Epithelial cell of proximal tubule (primary cell): Measurements from ENCODE around the gene ZNF486. TPM values are rescaled to one million over a fixed set of nuclear protein-coding genes. Genes with fewer than 3 reads are reported as not detected.
"Not testable (repeated sequence)": the region's sequence is repeated elsewhere in the genome, so short reads cannot be mapped to it uniquely, and the experiment has no call there.

ENCODE experiments used
- DNase-seq: peaks from one replicate; pipeline ENCODE4 v3.0.0-alpha.2; 2011; ENCODE audit warnings: low read depth
- H3K4me3 ChIP-seq: 2 replicates; pipeline ENCODE4 v1.5.1; 2011; ENCODE audit warnings: low read depth, mild to moderate bottlenecking, low read length
- CTCF ChIP-seq: conservative IDR thresholded peaks from 2 replicates; pipeline ENCODE4 v1.5.1; 2012; ENCODE audit warnings: low read depth, mild to moderate bottlenecking, low read length
- total RNA-seq: library from RNA; depleted of rRNA; stranded (reverse); fragments of >200 nt; gene quantifications from 2 replicates; pipeline ENCODE4 v1.2.3, GENCODE V29; 2015

The ZNF486 gene
- 14.9 and 16.0 TPM in 2 replicates for total RNA-seq

- peak within 1 kb of the TSS; percentile 62 for H3K4me3 ChIP-seq
- peak; percentile 63 for DNase-seq
- TF ChIP-seq CTCF: no peak
Observed at GRCh38 chr19:20167020-20167644, at the start of gene ZNF486. ZNF486 (plus strand) TSS chr19:20167214; CDS start chr19:20167331, 117 bp downstream.

GRCh38 chr19:20118064-20118839, 48.8 kb upstream of the ZNF486 start:
- DNase-seq, H3K4me3 ChIP-seq: not testable (repeated sequence)

GRCh38 chr19:20124879-20125278, 42.1 kb upstream of the ZNF486 start:
- no peak for DNase-seq
- H3K4me3 ChIP-seq: no peak overlapping the region
- no peak for TF ChIP-seq CTCF

- not testable (repeated sequence) for H3K4me3 ChIP-seq, DNase-seq
Observed at GRCh38 chr19:20132933-20133332, 34.1 kb upstream of the ZNF486 start.

- not testable (repeated sequence) for DNase-seq, H3K4me3 ChIP-seq
Observed at GRCh38 chr19:20137714-20138113, 29.3 kb upstream of the ZNF486 start.

GRCh38 chr19:20151617-20152145, 15.3 kb upstream of the ZNF486 start:
- TF ChIP-seq CTCF: no peak
- no peak overlapping the region for H3K4me3 ChIP-seq
- no peak for DNase-seq

GRCh38 chr19:20152506-20152905, 14.5 kb upstream of the ZNF486 start:
- DNase-seq, H3K4me3 ChIP-seq: not testable (repeated sequence)

- TF ChIP-seq CTCF: no peak
- no peak overlapping the region for H3K4me3 ChIP-seq
- DNase-seq: no peak
Observed at GRCh38 chr19:20153281-20153680, 13.7 kb upstream of the ZNF486 start.

GRCh38 chr19:20154636-20155035, 12.4 kb upstream of the ZNF486 start:
- DNase-seq: no peak
- H3K4me3 ChIP-seq: no peak overlapping the region
- no peak for TF ChIP-seq CTCF
